GM18909 (cell line): ENCODE measurements around the gene ADGRB2.

ENCODE experiments used
- ATAC-seq: cut with Tn5 transposase; IDR thresholded peaks from one replicate; pipeline ENCODE4 v1.9.1; 2021; ENCODE audit warnings: mild to moderate bottlenecking; ENCODE audit not compliant: unreplicated experiment, poor library complexity

The ADGRB2 gene

DNA sequence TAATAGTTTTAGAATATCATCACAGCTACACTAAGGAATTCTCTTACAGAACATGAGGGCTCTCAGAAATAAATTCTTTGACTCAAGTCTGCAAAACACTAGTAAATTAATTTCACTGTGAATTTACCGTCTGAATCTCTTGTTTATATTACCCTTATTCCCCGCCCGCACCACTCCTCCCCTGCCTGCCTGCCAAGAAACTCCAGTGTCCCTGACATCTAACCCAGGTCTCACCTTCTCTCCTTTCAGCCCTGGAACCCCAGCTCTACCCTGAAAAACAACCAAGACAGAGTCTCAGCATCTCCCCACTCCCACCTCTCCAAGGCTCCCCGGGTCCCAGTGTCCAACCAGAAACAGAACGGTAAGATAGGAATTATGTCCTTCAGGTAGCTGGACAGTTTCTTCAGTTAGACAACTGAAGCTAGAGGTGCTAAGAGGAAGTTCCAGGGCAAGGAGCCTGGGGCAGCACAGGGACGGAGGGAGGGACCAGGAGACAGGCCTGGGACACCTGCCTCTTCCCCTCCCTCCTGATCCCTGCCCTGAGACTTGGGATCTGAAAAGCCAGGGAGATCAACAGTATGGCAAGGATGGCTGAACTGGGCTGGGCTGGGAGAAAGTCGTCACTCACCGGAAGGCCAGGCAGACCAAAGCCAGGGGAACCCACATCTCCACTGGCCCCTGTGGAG lies 75.8 kb downstream of the ADGRB2 start:
- no peak for ATAC-seq

DNA sequence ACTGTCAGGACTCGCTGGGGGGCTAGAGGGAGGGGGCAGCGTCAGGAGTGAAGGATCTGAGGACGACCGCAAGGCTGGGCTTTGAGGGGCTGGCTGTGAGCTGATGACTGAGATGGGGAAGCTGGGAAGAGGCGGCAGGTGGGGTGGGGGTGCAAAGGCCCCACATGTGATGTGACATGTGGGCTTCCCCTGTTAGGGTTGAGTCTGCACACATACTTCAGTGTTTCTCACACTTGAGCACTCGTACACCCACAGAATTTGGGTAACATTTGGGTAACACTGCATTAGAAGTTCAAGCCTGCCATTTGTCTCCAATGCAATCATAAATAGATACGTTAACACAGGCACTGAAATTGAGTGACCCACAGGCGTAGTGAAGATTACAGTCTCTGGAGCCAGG lies 76.5 kb downstream of the ADGRB2 start:
- no peak for ATAC-seq

DNA sequence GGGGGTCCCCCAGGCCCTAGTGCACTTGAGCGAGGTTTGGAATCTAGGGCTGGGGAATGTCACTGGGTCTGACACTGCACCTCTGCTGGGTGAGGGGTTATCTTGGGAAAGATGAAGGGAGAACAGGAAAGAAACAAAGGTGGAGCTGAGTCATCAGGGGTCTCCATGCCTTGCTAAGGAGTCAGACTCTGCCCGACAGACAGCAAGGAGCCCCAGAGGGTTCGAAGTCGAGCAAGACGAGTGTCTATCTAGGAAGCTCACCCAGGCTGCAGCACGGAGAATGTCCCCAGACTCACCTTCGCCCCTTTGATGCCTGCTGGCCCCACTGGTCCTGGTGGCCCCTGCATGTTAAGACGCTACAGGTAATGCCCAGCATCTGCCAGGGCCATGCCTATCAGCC lies 78.3 kb downstream of the ADGRB2 start:
- ATAC-seq: no peak

DNA sequence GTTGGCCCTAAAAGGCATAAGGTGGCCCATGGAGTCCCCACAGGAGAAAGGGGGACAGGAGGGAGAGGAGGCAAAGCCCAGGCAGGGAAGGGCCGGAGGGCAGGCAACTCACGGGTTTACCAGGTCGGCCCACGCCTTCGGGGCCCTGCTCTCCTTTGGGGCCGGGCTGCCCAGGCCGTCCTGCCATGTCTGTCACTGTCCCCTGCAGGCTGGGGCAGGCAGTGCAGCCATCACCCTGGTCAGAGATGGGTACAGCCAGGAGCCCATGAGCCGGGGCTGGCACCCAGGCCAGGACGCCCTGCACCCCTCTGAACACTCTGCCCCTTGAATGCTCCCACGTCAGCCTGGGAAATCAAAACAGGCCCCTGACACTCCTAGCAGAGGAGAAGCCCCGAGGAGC lies 80.1 kb downstream of the ADGRB2 start:
- no peak for ATAC-seq

DNA sequence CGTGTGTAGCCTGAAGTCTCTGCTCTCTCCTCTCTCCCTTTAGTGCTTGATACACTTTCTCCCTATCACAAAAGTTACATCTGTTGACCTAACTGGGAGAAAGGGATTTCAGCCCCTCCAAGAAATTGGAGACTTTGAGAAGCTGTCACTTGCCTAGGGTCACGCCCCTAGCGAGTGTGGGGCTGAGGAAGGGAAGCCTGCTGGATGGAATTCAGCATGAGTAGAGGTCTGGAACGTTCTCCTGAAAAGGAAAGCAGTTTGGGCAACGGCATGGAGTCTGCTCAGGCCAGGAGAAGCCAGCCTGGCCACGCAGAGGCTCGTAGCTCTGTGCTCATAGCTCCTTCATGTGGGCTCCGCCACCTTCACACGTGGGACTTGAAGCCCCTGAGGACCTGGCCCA lies 82.7 kb downstream of the ADGRB2 start:
- no peak for ATAC-seq

DNA sequence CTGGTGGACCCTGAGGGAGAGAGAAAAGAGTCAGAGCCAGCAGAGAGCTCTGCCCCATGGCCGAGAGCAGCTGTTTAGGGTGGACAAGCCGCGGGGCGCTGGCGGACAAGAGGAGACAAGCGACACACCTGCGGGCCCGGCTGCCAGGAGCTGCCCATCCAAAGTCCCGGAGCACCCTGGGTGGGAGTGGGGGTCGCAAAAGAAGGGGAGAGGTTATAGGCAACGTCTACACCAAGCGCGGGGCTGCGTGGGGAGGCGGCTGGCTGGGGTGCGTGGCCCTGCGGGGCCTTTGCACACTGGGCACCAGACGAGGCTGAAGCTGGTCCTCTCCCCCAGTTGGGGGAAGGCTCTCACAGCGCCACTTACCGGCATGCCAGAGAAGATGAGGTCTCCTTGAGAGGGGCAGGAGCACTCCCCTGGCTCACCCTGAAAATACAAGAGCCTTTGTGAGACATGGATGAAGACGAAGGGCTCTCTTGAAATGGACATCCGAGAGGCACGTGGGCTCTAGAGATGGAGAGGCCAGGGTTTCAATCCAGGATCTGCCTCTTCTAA lies 84.4 kb downstream of the ADGRB2 start:
- no peak for ATAC-seq

DNA sequence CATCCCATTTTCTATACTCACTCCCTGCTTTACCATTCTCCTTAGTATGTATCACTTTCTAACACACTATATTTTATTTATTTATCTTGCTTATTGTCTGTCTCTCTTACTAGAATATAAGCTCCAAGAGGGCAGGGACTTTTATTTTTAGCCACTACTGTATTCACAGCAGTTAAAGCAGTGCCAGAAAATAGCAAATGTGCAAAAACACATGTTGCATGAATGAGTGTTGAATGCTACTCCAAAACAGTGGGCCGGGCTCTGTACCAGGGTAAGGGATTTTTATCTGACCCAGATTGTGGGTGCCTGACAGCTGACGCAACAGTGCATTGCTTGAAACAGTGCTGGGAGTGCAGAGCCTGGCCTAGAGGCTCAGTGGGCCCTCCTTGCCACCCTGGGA lies 85.0 kb downstream of the ADGRB2 start:
- no peak for ATAC-seq

DNA sequence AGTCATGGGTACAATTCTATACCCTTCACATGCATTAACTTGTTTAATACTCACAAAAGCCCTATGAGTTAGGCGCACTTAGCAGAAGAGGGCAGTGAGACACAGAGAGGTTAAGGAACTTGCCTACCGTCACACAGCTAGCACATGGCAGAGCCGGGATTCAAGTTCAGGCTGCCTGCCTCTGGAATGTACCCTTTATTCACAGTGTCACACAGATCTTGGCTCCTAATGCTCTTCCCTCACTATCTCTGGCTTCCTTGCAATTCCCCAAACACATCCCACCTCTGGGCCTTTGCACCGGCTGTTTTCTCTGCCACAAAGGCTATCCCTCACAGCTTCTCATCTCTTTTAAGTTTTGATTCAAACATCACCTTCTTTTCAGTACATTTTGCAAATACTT lies 85.5 kb downstream of the ADGRB2 start:
- ATAC-seq: no peak

DNA sequence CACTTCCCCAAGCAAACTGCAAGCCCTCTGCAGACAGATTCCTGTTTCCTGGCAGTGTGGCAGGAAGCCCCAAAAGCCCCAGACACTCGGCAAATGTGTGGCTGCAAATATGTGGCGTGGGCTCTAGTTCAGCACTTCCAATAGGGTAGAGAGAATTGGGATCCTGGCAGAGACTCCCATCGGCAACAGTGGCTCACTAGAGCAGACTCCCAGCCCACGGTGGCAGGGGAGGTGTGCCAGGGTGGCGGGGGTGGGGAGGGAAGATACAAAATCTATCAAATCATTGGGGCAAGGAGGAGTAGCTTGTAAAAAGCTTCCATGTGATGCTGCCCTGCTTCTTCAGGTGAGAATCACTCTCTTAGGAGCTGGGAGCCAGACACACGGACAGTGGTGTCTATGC lies 86.2 kb downstream of the ADGRB2 start:
- ATAC-seq: no peak

DNA sequence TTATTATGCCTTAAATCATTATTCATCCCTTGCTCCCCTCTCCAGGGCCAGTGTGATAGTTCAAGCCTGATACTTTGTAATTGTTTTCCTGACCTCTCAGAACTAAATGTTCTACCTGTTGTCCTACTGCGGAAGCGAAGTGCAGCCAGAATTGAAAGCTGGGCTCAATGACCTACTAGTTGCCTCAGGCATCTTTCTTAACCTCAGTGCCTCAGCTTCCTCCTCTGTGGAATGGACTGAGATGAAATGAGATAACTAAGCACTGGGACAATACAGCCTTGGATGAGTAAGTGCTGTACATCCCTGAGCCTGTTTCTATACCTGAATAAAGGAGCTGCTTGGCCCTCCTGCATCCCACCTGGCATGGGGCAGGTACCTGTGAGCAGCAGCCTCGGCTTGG lies 86.7 kb downstream of the ADGRB2 start:
- ATAC-seq: no peak
